ENCODE data around the gene SMYD3. TPM values are rescaled to one million over a fixed set of nuclear protein-coding genes. Genes with fewer than 3 reads are reported as not detected.
"Not testable (repeated sequence)": the region's sequence is repeated elsewhere in the genome, so short reads cannot be mapped to it uniquely, and the experiment has no call there.

The SMYD3 gene
- total RNA-seq, 1 donor from 2014 or later: 23.5 TPM

DNA sequence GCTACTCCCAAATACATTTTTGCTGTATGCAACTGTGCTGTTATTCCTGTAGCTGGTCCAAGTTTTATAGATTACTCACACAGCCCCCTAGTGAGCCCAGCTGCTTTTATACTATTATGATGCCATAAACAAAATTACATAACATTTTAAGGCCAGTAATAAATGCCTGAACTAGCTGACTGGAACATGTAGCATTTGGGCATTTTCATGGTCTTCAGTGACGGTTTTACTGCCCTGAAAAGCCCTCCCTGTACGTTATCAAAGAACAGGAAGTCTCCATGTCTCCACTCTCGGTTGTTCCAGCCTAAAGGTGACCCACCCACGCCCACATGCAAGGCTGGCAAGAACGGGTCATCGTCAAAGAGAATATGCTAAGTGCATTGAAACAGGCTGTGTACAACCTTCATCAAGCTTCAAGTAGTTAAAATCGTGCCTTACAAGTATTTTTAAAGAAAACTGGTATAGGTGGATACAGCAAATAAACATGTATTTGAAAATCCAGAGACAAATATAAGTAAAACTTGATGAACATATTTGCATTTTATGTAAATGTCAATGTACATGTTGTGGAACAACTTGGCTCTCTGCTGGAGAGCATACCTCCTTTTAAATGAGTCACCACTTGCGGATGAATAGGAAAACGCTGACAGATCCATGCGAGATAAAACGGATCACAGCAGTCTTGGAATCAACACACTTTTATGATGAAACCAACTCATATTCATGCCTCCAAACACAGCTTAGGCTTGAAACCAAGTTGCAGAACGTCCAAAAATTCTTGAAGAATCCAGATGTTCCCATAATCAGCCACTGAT is 520.5 kb downstream of the SMYD3 start:
- peak; percentile 51 for DNase-seq

DNA sequence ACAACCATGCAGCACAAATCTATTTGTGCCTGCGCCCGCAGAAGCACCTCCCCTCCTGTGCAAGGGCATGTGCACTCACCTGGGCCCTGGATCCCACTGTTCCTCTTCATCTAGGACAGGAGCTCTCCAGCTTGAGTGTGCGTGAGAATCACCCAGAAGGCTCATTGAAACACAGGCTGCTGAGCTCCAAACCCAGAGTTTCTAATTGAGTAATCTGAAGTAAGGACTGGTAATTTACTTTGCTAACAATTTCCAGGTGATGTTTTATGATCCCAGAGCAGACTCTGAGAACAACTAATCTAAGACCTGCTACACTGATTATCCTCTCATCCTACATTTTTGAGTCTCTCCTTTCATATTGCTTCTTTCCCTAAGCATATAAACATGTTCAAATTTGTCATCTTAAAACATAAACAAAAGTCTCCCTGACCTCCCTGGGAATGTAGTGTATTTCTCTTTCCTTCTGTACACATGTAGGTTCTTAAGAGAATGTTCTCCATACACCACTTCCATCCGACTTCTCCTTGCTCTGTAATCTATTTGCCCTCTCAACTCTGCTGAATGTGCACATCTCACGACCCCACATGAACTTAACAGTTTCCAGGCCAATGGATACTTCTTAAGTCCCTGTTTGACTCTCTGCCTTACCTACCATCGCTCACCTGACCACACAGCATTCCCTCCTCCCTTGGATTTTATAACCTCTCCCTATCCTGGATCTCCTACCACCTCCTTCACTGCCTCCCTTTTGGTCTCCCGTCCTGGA is 522.5 kb downstream of the SMYD3 start:
- DNase-seq: peak; percentile 22

- DNase-seq: no peak
Measured at GRCh38 chr1:245983294-245983967, 523.6 kb downstream of the SMYD3 start.

DNA sequence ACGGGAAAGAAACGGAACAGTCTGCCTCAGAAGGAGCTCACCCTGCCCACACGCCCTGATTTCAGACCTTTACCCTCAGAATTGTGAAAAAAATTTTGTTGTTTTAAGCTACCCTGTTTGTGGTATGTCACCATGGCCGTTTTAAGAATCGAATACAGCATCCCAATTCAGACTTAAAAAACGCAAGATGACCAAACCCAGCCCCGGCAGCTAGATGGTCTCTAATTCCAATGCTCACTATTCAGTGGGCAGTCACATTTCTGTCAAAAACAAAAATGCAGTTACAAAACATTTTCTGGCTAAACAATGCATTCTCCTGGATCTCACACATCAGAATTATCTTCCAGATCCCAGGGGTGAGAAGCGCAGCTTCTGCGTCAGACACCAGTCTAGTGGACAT is 527.5 kb downstream of the SMYD3 start:
- no peak for DNase-seq

GRCh38 chr1:245978915-245979314 is 528.2 kb downstream of the SMYD3 start:
- DNase-seq: no peak

GRCh38 chr1:245972476-245972875 is 534.6 kb downstream of the SMYD3 start:
- no peak for DNase-seq

- no peak for DNase-seq
Measured at GRCh38 chr1:245971711-245972085, 535.4 kb downstream of the SMYD3 start.

DNA sequence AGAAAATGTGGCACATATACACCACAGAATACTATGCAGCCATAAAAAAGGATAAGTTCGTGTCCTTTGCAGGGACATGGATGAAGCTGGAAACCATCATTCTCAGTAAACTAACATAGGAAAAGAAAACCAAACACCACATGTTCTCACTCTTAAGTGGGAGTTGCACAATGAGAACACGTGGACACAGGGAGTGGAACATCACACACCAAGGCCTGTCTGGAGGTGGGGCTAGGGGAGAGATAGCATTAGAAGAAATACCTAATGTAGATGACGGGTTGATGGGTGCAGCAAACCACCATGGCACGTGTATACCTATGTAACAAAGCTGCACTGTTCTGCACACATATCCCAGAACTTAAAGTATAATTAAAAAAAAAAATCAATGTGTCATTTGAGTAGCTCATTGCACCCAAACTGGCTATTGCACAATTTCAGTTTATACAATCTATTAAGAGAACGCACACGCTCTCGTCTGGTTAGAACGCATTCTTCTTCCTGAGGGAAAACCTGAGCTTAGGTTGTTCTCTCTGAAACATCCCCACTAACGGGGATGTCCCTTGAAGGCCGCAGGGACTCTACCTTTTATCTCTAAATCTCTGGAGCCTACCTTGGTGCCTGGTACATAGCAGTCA is 535.9 kb downstream of the SMYD3 start:
- not testable (repeated sequence) for DNase-seq

- DNase-seq: no peak
Measured at GRCh38 chr1:245969283-245969682, 537.8 kb downstream of the SMYD3 start.

- DNase-seq: no peak
Measured at GRCh38 chr1:245968775-245969174, 538.3 kb downstream of the SMYD3 start.

- DNase-seq: no peak
Measured at GRCh38 chr1:245965398-245965797, 541.7 kb downstream of the SMYD3 start.

GRCh38 chr1:245963649-245964048 is 543.4 kb downstream of the SMYD3 start:
- no peak for DNase-seq

- no peak for DNase-seq
Measured at GRCh38 chr1:245962453-245962852, 544.6 kb downstream of the SMYD3 start.

DNA sequence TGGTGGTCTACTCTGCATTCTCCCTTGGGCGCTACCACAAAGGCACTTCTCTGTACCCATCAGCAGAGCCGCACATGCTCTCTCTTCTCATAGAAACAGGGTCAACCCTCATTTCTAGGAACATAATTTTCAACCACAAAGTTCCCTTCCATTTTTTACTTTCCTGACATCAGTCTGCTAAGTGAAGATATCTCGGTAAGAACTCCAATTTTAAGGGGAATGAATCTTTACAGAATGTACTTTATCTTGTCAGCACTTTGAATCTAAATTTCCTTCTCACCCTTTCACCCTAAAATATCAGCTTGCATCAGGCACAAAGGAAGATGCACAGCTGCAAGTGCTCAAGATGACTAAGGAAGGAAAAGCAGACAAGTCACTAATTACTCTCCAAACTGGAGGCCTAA is 545.9 kb downstream of the SMYD3 start:
- peak; percentile 32 for DNase-seq

GRCh38 chr1:245960171-245960570 is 546.9 kb downstream of the SMYD3 start:
- DNase-seq: no peak

- no peak for DNase-seq
Measured at GRCh38 chr1:245958016-245958415, 549.1 kb downstream of the SMYD3 start.

GRCh38 chr1:245957427-245957826 is 549.7 kb downstream of the SMYD3 start:
- DNase-seq: no peak

DNA sequence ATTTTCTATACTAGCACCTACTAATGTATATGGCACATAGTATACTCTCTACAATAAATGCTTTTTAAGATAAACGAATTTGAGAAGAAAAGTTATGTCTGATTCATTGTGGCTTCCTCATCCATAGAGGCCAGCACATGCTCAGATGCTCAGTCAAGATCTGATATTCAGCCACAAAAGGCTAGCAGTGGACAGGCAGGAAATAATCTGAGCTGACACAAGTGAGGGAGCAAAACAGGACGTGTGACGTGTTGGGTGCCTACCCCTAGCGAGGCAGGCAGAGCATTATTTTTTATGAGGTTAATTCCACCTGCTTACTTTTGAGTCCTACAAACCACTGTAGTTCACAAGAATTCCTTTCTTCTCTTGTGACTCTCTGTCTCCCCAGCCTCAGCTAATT is 550.9 kb downstream of the SMYD3 start:
- DNase-seq: no peak

- DNase-seq: peak; percentile 16
Measured at GRCh38 chr1:245953876-245954660, 553.0 kb downstream of the SMYD3 start.

- no peak for DNase-seq
Measured at GRCh38 chr1:245952383-245953026, 554.6 kb downstream of the SMYD3 start.

DNA sequence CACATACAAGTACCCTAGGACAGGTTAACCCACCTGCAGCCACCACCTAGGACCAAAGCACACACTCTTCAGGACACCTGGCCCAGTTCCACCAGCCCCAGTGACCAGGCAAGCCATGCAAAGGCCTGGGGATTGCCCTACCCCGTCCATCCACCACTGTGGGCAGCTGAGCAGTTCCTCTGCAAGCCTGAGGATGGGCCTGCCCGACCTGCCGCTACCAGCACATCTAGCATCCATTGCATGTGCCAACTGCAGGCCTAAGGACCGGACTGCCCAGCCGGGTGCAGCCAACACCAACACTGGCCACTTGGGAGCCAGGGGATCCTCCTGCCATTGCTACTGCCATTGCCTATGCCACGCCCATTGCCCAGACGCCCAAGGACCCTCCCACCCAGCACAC is 558.3 kb downstream of the SMYD3 start:
- DNase-seq: no peak

Data from tongue (tissue), 2 donors.